Panc1 (cell line): ENCODE results near the gene C8A. TPM values are rescaled to one million over a fixed set of nuclear protein-coding genes. Genes with fewer than 3 reads are reported as not detected.

Source experiments
- ATAC-seq: fragments of 200-7000 bp; cut with Tn5 transposase; 2 replicates; pipeline ENCODE4 v1.9.1; 2020; ENCODE audit warnings: mild to moderate bottlenecking, moderate library complexity
- BruUV-seq: library from RNA; stranded (reverse); fragments of 400-500 nt; replicated peaks from 2 replicates; lab custom pipeline; 2021; lab: Mats Ljungman, UMichigan
- CTCF ChIA-PET: fragments of 300-600 bp; sonication (Branson Sonifier 250); formaldehyde crosslinking; loops from one replicate; lab custom pipeline; 2022; ENCODE audit warnings: antibody characterized with exemption; lab: Charles Lee
- POLR2A ChIA-PET: fragments of 300-600 bp; sonication (Branson Sonifier 250); formaldehyde crosslinking; loops from one replicate; lab custom pipeline; 2022; ENCODE audit warnings: antibody characterized with exemption; lab: Charles Lee
- DNase-seq: peaks from one replicate; pipeline ENCODE4 v3.0.0-alpha.2; 2010; ENCODE audit warnings: low read depth, low spot score
- H3K27ac ChIP-seq: 2 replicates; pipeline ENCODE4 v1.5.1; 2011; ENCODE audit warnings: mild to moderate bottlenecking, low read length, inconsistent platforms
- H3K27me3 ChIP-seq: fragments of 200-500 bp; sonication (Bioruptor generic); 2 replicates; pipeline ENCODE4 v1.6.0; 2014; ENCODE audit warnings: low read length, inconsistent platforms; ENCODE audit not compliant: control insufficient read depth, insufficient read depth
- H3K36me3 ChIP-seq: fragments of 200-500 bp; sonication (Bioruptor generic); 2 replicates; pipeline ENCODE4 v1.5.1; 2014; ENCODE audit warnings: inconsistent platforms, mild to moderate bottlenecking, low read length, moderate library complexity; ENCODE audit not compliant: control insufficient read depth, insufficient read depth
- H3K4me1 ChIP-seq: 2 replicates; pipeline ENCODE4 v1.5.1; 2011; ENCODE audit warnings: inconsistent platforms, mild to moderate bottlenecking, low read length, moderate library complexity; ENCODE audit not compliant: control insufficient read depth, insufficient read depth
- H3K4me3 ChIP-seq, 2 experiments: 2 replicates each; pipeline ENCODE4 v1.5.1; 2011 to 2012; ENCODE audit warnings: low read depth in 2 of 2, low read length in 2 of 2, mild to moderate bottlenecking in 2 of 2, inconsistent platforms in 1 of 2, moderate library complexity in 1 of 2
- H3K9me3 ChIP-seq: fragments of 200-500 bp; sonication (Bioruptor generic); 2 replicates; pipeline ENCODE4 v1.5.1; 2014; ENCODE audit warnings: low read depth, mild to moderate bottlenecking, inconsistent platforms, low read length, moderate library complexity; ENCODE audit not compliant: control insufficient read depth, insufficient read depth
- POLR2AphosphoS5 ChIP-seq: IDR thresholded peaks from 2 replicates; pipeline ENCODE4 v1.6.1; 2012; ENCODE audit warnings: mild to moderate bottlenecking, low read depth, low read length, moderate library complexity
- REST ChIP-seq, 2 experiments: IDR thresholded peaks; 2 replicates each; pipeline ENCODE4 v1.6.1; 2011 to 2012; ENCODE audit warnings: low read depth in 2 of 2, control low read depth in 1 of 2, low read length in 1 of 2, mild to moderate bottlenecking in 1 of 2, moderate library complexity in 1 of 2; ENCODE audit not compliant: insufficient read depth in 1 of 2
- SIN3A ChIP-seq: IDR thresholded peaks from 2 replicates; pipeline ENCODE4 v1.6.1; 2012; ENCODE audit warnings: low read depth, mild to moderate bottlenecking, low read length, moderate library complexity, borderline replicate concordance; ENCODE audit not compliant: insufficient read depth
- TCF7L2 ChIP-seq: IDR thresholded peaks from 2 replicates; pipeline ENCODE4 v1.6.1; 2011; ENCODE audit warnings: mild to moderate bottlenecking, low read depth, low read length, inconsistent platforms
- in situ Hi-C: cut with HindIII; loops from 2 replicates; pipeline ENCODE4 v1.10.0; 2016; ENCODE audit warnings: low sequenced_read_pairs, low pct_unique_long_range_greater_than_20kb
- intact Hi-C: fragments of 100-400 bp; cut with micrococcal nuclease; formaldehyde crosslinking; loops from one replicate; pipeline ENCODE4 v1.10.0; 2022; ENCODE audit not compliant: unreplicated experiment
- total RNA-seq: library from RNA; stranded (reverse); gene quantifications from one replicate; pipeline ENCODE4 v1.2.1, GENCODE V29; 2021; ENCODE audit not compliant: unreplicated experiment
- TF ChIP-seq, protein P1 (sequence below): fragments of 450-650 bp; IDR thresholded peaks from 2 replicates; pipeline ENCODE4 v1.5.1; 2017; ENCODE audit warnings: mild to moderate bottlenecking

C8A gene
- total RNA-seq, 1 experiment from 2014 or later: not detected

DNA sequence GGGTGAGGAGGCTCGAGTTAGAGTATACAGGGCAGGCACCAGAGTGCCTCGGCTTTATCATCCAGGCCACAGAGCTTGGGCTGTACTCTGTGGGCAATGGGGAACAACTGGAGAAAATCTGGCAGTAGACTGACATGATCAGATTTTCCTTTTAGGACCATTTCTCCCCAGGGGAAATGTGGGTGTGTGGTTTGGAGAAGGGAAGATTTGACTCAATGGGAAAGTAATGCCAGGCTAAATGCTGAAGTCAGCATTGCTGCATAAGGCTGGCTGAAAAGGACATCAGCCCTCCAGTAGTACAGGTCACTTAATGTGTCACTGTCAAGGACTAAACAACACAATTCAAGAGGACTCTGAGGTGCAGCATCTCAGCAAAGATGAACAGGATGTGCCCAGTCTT is 40.4 kb upstream of the C8A start:
- intact Hi-C loops (no loop called here), in situ Hi-C loops (no loop called here)
- DNase-seq (no peak), ATAC-seq (no peak)
- no peak overlapping the region for H3K4me3 ChIP-seq
- no peaks in the 10 kb centered on the region for H3K9me3 ChIP-seq
- CTCF ChIA-PET: no interaction called here
- no peaks in the 10 kb centered on the region for H3K36me3 ChIP-seq
- BruUV-seq: no TSS peak
- H3K27me3 ChIP-seq: peaks cover 5% of the 10 kb centered on the region; the same call in 1 of the 2 replicates
- H3K27ac ChIP-seq: no peak overlapping the region
- H3K4me1 ChIP-seq: no peaks in the 10 kb centered on the region
- POLR2A ChIA-PET: no interaction called here
- TF ChIP-seq REST (IDR thresholded peaks at IDR 0.05; ENCODE audit: insufficient read depth in 1 of 2, low read depth in 2 of 2, low read length in 1 of 2) (no peak), POLR2AphosphoS5 (no peak), TCF7L2 (no peak), SIN3A (no peak)
- TF ChIP-seq, protein P1, sequence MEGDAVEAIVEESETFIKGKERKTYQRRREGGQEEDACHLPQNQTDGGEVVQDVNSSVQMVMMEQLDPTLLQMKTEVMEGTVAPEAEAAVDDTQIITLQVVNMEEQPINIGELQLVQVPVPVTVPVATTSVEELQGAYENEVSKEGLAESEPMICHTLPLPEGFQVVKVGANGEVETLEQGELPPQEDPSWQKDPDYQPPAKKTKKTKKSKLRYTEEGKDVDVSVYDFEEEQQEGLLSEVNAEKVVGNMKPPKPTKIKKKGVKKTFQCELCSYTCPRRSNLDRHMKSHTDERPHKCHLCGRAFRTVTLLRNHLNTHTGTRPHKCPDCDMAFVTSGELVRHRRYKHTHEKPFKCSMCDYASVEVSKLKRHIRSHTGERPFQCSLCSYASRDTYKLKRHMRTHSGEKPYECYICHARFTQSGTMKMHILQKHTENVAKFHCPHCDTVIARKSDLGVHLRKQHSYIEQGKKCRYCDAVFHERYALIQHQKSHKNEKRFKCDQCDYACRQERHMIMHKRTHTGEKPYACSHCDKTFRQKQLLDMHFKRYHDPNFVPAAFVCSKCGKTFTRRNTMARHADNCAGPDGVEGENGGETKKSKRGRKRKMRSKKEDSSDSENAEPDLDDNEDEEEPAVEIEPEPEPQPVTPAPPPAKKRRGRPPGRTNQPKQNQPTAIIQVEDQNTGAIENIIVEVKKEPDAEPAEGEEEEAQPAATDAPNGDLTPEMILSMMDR: no peak

DNA sequence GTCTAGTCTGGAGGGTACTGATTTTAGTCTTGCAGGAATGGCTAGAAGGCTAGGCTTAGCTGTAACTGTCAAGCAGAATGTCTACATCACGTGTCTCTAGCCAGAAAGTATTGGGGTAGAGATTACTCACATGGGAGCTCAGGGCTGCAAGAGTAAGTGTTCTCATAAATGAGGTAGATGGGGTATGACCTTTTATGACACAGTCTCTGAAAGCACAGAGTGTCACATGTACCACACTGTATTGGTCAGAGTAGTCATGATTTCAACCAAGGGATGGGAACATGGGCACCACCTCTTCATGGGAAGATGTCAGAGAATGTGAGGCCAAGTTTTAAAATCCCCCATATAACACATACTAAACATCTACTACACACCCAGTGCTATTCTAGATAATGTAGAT is 38.3 kb upstream of the C8A start:
- no TSS peak for BruUV-seq
- POLR2A ChIA-PET: no interaction called here
- intact Hi-C loops (no loop called here), in situ Hi-C loops (no loop called here)
- Histone ChIP-seq H3K27ac (no peak overlapping the region), H3K9me3 (no peaks in the 10 kb centered on the region), H3K27me3 (peaks cover 5% of the 10 kb centered on the region; the same call in 1 of the 2 replicates), H3K36me3 (no peaks in the 10 kb centered on the region), H3K4me1 (peaks cover 4% of the 10 kb centered on the region; the same call in 1 of the 2 replicates), H3K4me3 (no peak overlapping the region)
- DNase-seq: no peak
- no peak for ATAC-seq
- CTCF ChIA-PET: interaction anchor here (0.6 kb wide), 1 partner anchor 47 kb away, joined by 5 read pairs; no protein-coding TSS in a partner anchor
- TF ChIP-seq REST (IDR thresholded peaks at IDR 0.05; ENCODE audit: insufficient read depth in 1 of 2, low read depth in 2 of 2, low read length in 1 of 2) (no peak), SIN3A (no peak), TCF7L2 (no peak), POLR2AphosphoS5 (no peak)
- TF ChIP-seq, protein P1: no peak
